ENCODE measurements around the gene KRTAP10-10.
"Not testable (repeated sequence)": the region's sequence is repeated elsewhere in the genome, so short reads cannot be mapped to it uniquely, and the experiment has no call there.

The KRTAP10-10 gene

GRCh38 chr21:44601596-44602462 is 35.3 kb upstream of the KRTAP10-10 start:
- Histone ChIP-seq H3K27ac (no peak overlapping the region), H3K4me3 (no peak overlapping the region)
- no peak for TF ChIP-seq CTCF (IDR thresholded peaks at IDR 0.05)
- no peak for DNase-seq (ENCODE audit: low spot score)

- DNase-seq (ENCODE audit: low spot score), result no peak
- Histone ChIP-seq H3K27ac (no peak overlapping the region), H3K4me3 (no peak overlapping the region)
- TF ChIP-seq CTCF (IDR thresholded peaks at IDR 0.05), result no peak
Measured at GRCh38 chr21:44602463-44602850, 34.7 kb upstream of the KRTAP10-10 start.

- Histone ChIP-seq H3K4me3 (no peak overlapping the region), H3K27ac (no peak overlapping the region)
- no peak for TF ChIP-seq CTCF (IDR thresholded peaks at IDR 0.05)
- DNase-seq (ENCODE audit: low spot score), result no peak
Measured at GRCh38 chr21:44603109-44603875, 33.9 kb upstream of the KRTAP10-10 start.

GRCh38 chr21:44603911-44604310 is 33.2 kb upstream of the KRTAP10-10 start:
- no peak overlapping the region for H3K27ac ChIP-seq
- no peak for DNase-seq (ENCODE audit: low spot score)
- no peak for TF ChIP-seq CTCF (IDR thresholded peaks at IDR 0.05)
- H3K4me3 ChIP-seq, result no peak overlapping the region

GRCh38 chr21:44606495-44606894 is 30.7 kb upstream of the KRTAP10-10 start:
- H3K27ac ChIP-seq, result no peak overlapping the region
- no peak overlapping the region for H3K4me3 ChIP-seq
- no peak for TF ChIP-seq CTCF (IDR thresholded peaks at IDR 0.05)
- no peak for DNase-seq (ENCODE audit: low spot score)

GRCh38 chr21:44609193-44609592 is 28.0 kb upstream of the KRTAP10-10 start:
- H3K4me3 ChIP-seq, result no peak overlapping the region
- no peak for DNase-seq (ENCODE audit: low spot score)
- no peak for TF ChIP-seq CTCF (IDR thresholded peaks at IDR 0.05)
- no peak overlapping the region for H3K27ac ChIP-seq

GRCh38 chr21:44610157-44610843 is 26.9 kb upstream of the KRTAP10-10 start:
- H3K27ac ChIP-seq; H3K4me3 ChIP-seq; DNase-seq (ENCODE audit: low spot score): not testable (repeated sequence)
